Measurements from ENCODE around the gene DERL3.

DERL3 gene

DNA sequence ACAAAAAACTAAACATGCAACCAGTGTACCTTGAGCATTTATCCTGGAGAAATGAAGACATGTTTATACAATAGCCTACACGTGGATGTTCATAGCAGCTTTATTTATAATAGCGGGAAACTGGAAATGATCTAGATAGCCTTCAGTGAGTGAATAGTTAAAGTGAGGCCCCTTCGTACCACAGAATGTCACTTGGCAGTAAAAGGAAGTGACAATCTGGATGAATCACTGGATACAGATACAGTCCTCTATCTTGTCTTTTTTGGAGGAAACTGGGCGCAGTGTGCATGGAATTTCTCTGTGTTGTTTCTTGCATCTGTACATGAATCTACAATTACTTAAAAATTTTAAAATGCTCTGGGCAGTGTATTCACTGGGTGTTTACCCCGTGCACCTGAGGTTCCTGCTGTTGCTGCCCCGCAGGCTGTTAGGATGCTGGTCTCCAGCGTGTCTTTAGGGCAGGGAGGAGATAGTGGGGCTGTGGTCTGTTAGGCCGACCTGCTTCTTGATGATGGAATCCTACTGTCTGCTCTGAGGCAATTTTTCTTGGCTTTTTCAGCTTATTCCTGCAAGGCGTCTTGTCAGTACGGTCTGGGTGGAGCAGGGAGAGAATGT, 23.2 kb downstream of the DERL3 start:
- no peaks in the 10 kb centered on the region for H3K27me3 ChIP-seq (ENCODE audit: control insufficient read depth in 3 of 3, insufficient read depth in 3 of 3, low read depth in 1 of 3, low read length in 3 of 3)
- H3K14ac ChIP-seq (ENCODE audit: low read length) = no peak overlapping the region
- no peak overlapping the region for H2BK120ac ChIP-seq (ENCODE audit: low read depth, low read length)
- H3K4ac ChIP-seq (ENCODE audit: low read length) = no peak overlapping the region
- H3K27ac ChIP-seq (replicated peaks; ENCODE audit: low read length) = no peak overlapping the region
- no peak overlapping the region for H3K4me3 ChIP-seq (ENCODE audit: low read length in 2 of 2)
- H4K91ac ChIP-seq (ENCODE audit: low read depth, low read length, poor library complexity) = no peak overlapping the region
- no peak overlapping the region for H3K18ac ChIP-seq (ENCODE audit: low read length)
- no peak overlapping the region for H2BK12ac ChIP-seq (ENCODE audit: low read length)
- H4K8ac ChIP-seq (ENCODE audit: low read depth, low read length) = no peak overlapping the region
- no peak overlapping the region for H3K9ac ChIP-seq (ENCODE audit: low read depth, low read length, poor library complexity)
- H3K36me3 ChIP-seq (replicated peaks in 1 of 2; ENCODE audit: control insufficient read depth in 2 of 2, insufficient read depth in 2 of 2, low read length in 2 of 2) = peaks cover 27 to 97% of the 10 kb centered on the region in 2 donors
- H2BK15ac ChIP-seq (ENCODE audit: low read length) = no peak overlapping the region
- DNase-seq (ENCODE audit: low spot score) = no peak
- H2AFZ ChIP-seq (ENCODE audit: low read length) = no peak overlapping the region
- H2BK5ac ChIP-seq (ENCODE audit: low read length) = no peak overlapping the region
- H3K4me1 ChIP-seq (ENCODE audit: control insufficient read depth in 2 of 2, insufficient read depth in 1 of 2, low read depth in 1 of 2, low read length in 2 of 2) = no peaks in the 10 kb centered on the region
- no peaks in the 10 kb centered on the region for H3K9me3 ChIP-seq (replicated peaks in 1 of 2; ENCODE audit: control insufficient read depth in 2 of 2, insufficient read depth in 1 of 2, low read depth in 1 of 2, low read length in 2 of 2)
- H3K23ac ChIP-seq (ENCODE audit: low read depth, low read length, poor library complexity) = no peak overlapping the region
- no peaks in the 10 kb centered on the region for H3K79me1 ChIP-seq (ENCODE audit: low read depth, low read length)
- no CpG with 5 or more reads among the region's 10 CpGs for WGBS, 2 donors (ENCODE audit: extremely low coverage in 2 of 2, insufficient read length in 2 of 2, insufficient replicate concordance in 1 of 2)
- no peak overlapping the region for H2AK5ac ChIP-seq (ENCODE audit: low read depth, low read length)
- no peak overlapping the region for H3K4me2 ChIP-seq (ENCODE audit: insufficient read depth, low read length, poor library complexity, severe bottlenecking)

DNA sequence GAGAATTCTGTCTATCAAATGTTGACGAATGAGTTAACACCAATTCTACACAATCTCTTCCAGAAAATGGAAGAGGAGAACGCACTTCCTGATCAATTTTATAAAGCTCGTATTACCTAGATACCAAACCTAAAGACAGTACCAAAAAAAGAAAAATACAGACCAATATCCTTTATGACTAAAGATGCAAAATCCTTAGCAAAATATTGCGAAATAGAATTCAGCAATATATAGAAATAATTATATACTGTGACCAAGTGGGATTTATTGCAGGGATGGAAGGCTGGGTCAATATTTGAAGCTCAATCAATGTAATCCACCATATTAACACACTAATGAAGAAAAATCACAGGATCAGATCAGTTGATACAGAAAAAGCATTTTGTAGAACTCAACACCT, 26.4 kb downstream of the DERL3 start:
- peaks cover 20 to 73% of the 10 kb centered on the region in 2 donors for H3K36me3 ChIP-seq (replicated peaks in 1 of 2; ENCODE audit: control insufficient read depth in 2 of 2, insufficient read depth in 2 of 2, low read length in 2 of 2)
- H2BK12ac ChIP-seq (ENCODE audit: low read length) = no peak overlapping the region
- no peak overlapping the region for H3K23ac ChIP-seq (ENCODE audit: low read depth, low read length, poor library complexity)
- no peak overlapping the region for H3K4ac ChIP-seq (ENCODE audit: low read length)
- no CpG with 5 or more reads among the region's 4 CpGs for WGBS, 2 donors (ENCODE audit: extremely low coverage in 2 of 2, insufficient read length in 2 of 2, insufficient replicate concordance in 1 of 2)
- DNase-seq (ENCODE audit: low spot score) = no peak
- H3K18ac ChIP-seq (ENCODE audit: low read length) = no peak overlapping the region
- H4K91ac ChIP-seq (ENCODE audit: low read depth, low read length, poor library complexity) = no peak overlapping the region
- H3K9ac ChIP-seq (ENCODE audit: low read depth, low read length, poor library complexity) = no peak overlapping the region
- H3K4me1 ChIP-seq (ENCODE audit: control insufficient read depth in 2 of 2, insufficient read depth in 1 of 2, low read depth in 1 of 2, low read length in 2 of 2) = no peaks in the 10 kb centered on the region
- H2BK120ac ChIP-seq (ENCODE audit: low read depth, low read length) = no peak overlapping the region
- no peak overlapping the region for H2BK15ac ChIP-seq (ENCODE audit: low read length)
- no peak overlapping the region for H3K14ac ChIP-seq (ENCODE audit: low read length)
- no peaks in the 10 kb centered on the region for H3K27me3 ChIP-seq (ENCODE audit: control insufficient read depth in 3 of 3, insufficient read depth in 3 of 3, low read depth in 1 of 3, low read length in 3 of 3)
- H2AFZ ChIP-seq (ENCODE audit: low read length) = no peak overlapping the region
- H2AK5ac ChIP-seq (ENCODE audit: low read depth, low read length) = no peak overlapping the region
- H4K8ac ChIP-seq (ENCODE audit: low read depth, low read length) = no peak overlapping the region
- H3K4me3 ChIP-seq (ENCODE audit: low read length in 2 of 2) = no peak overlapping the region
- H2BK5ac ChIP-seq (ENCODE audit: low read length) = no peak overlapping the region
- H3K9me3 ChIP-seq (replicated peaks in 1 of 2; ENCODE audit: control insufficient read depth in 2 of 2, insufficient read depth in 1 of 2, low read depth in 1 of 2, low read length in 2 of 2) = no peaks in the 10 kb centered on the region
- H3K4me2 ChIP-seq (ENCODE audit: insufficient read depth, low read length, poor library complexity, severe bottlenecking) = no peak overlapping the region
- H3K27ac ChIP-seq (replicated peaks; ENCODE audit: low read length) = no peak overlapping the region
- H3K79me1 ChIP-seq (ENCODE audit: low read depth, low read length) = no peaks in the 10 kb centered on the region

DNA sequence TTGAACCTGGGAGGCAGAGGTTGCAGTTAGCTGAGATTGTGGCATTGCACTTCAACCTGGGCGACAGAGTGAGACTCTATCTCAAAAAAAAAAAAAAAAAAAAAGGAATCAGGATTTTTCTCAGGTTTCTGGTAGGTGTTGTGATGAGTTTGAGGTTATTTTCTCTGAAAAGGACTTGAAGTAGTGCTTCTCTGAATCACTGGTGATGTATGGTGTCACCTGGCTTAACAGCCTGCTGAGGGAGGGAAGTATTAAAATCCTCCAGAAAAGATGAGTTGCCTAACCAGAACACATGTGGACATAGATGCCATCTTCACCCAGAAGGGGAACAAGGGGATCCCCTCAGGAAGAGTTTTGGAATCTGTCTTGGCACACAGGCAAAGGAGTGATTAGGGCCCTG, 32.0 kb downstream of the DERL3 start:
- Histone ChIP-seq H3K9ac (ENCODE audit: low read depth, low read length, poor library complexity) (no peak overlapping the region), H3K36me3 (replicated peaks in 1 of 2; ENCODE audit: control insufficient read depth in 2 of 2, insufficient read depth in 2 of 2, low read length in 2 of 2) (peaks cover 39 to 74% of the 10 kb centered on the region in 2 donors), H3K9me3 (replicated peaks in 1 of 2; ENCODE audit: control insufficient read depth in 2 of 2, insufficient read depth in 1 of 2, low read depth in 1 of 2, low read length in 2 of 2) (no peaks in the 10 kb centered on the region), H3K14ac (ENCODE audit: low read length) (no peak overlapping the region), H3K79me1 (ENCODE audit: low read depth, low read length) (no peaks in the 10 kb centered on the region), H2BK120ac (ENCODE audit: low read depth, low read length) (no peak overlapping the region), H3K4me3 (ENCODE audit: low read length in 2 of 2) (no peak overlapping the region), H3K27ac (replicated peaks; ENCODE audit: low read length) (no peak overlapping the region), H4K8ac (ENCODE audit: low read depth, low read length) (no peak overlapping the region), H3K18ac (ENCODE audit: low read length) (no peak overlapping the region), H3K4me1 (ENCODE audit: control insufficient read depth in 2 of 2, insufficient read depth in 1 of 2, low read depth in 1 of 2, low read length in 2 of 2) (no peaks in the 10 kb centered on the region), H2AFZ (ENCODE audit: low read length) (no peak overlapping the region), H2BK12ac (ENCODE audit: low read length) (no peak overlapping the region), H3K27me3 (ENCODE audit: control insufficient read depth in 3 of 3, insufficient read depth in 3 of 3, low read depth in 1 of 3, low read length in 3 of 3) (no peaks in the 10 kb centered on the region), H4K91ac (ENCODE audit: low read depth, low read length, poor library complexity) (no peak overlapping the region), H3K23ac (ENCODE audit: low read depth, low read length, poor library complexity) (no peak overlapping the region), H3K4me2 (ENCODE audit: insufficient read depth, low read length, poor library complexity, severe bottlenecking) (no peak overlapping the region), H2BK5ac (ENCODE audit: low read length) (no peak overlapping the region), H2AK5ac (ENCODE audit: low read depth, low read length) (no peak overlapping the region), H2BK15ac (ENCODE audit: low read length) (no peak overlapping the region), H3K4ac (ENCODE audit: low read length) (no peak overlapping the region)
- DNase-seq (ENCODE audit: low spot score) = no peak
- WGBS, 2 donors (ENCODE audit: extremely low coverage in 2 of 2, insufficient read length in 2 of 2, insufficient replicate concordance in 1 of 2) = no CpG with 5 or more reads among the region's 1 CpG

DNA sequence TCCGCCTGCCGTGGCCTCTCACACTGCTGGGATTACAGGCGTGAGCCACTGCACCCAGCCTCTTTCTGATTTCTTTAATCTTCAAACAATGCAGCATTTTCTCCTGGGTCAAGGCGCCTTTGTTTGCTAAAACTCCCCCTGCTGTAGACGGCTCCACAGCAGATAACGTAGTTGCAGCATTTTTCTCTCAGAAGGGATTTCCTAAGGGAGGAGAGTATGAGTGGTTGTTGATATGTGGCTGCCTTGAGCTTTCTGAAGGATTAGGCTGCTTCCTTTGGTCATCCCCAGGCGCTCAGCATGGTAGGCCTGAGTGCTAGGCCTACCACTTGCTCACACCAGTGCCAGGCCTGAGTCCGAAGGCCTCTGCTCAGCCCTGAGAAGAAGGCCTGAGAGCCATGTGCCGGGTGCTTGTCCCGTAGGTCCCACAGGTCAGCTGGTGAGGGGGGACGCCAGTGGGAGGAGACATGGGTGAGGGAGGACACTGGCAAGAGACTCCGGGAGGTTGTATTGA, 34.0 kb downstream of the DERL3 start:
- Histone ChIP-seq H3K36me3 (replicated peaks in 1 of 2; ENCODE audit: control insufficient read depth in 2 of 2, insufficient read depth in 2 of 2, low read length in 2 of 2) (peaks cover 55 to 79% of the 10 kb centered on the region in 2 donors), H2BK12ac (ENCODE audit: low read length) (no peak overlapping the region), H3K27me3 (ENCODE audit: control insufficient read depth in 3 of 3, insufficient read depth in 3 of 3, low read depth in 1 of 3, low read length in 3 of 3) (no peaks in the 10 kb centered on the region), H3K4me1 (ENCODE audit: control insufficient read depth in 2 of 2, insufficient read depth in 1 of 2, low read depth in 1 of 2, low read length in 2 of 2) (no peaks in the 10 kb centered on the region), H3K18ac (ENCODE audit: low read length) (no peak overlapping the region), H4K91ac (ENCODE audit: low read depth, low read length, poor library complexity) (no peak overlapping the region), H3K4me2 (ENCODE audit: insufficient read depth, low read length, poor library complexity, severe bottlenecking) (no peak overlapping the region), H3K9ac (ENCODE audit: low read depth, low read length, poor library complexity) (no peak overlapping the region), H3K4me3 (ENCODE audit: low read length in 2 of 2) (no peak overlapping the region), H3K4ac (ENCODE audit: low read length) (no peak overlapping the region), H3K79me1 (ENCODE audit: low read depth, low read length) (peaks cover 2% of the 10 kb centered on the region), H2BK120ac (ENCODE audit: low read depth, low read length) (no peak overlapping the region), H3K23ac (ENCODE audit: low read depth, low read length, poor library complexity) (no peak overlapping the region), H2BK15ac (ENCODE audit: low read length) (no peak overlapping the region), H3K9me3 (replicated peaks in 1 of 2; ENCODE audit: control insufficient read depth in 2 of 2, insufficient read depth in 1 of 2, low read depth in 1 of 2, low read length in 2 of 2) (no peaks in the 10 kb centered on the region), H2BK5ac (ENCODE audit: low read length) (no peak overlapping the region), H2AK5ac (ENCODE audit: low read depth, low read length) (no peak overlapping the region), H3K27ac (replicated peaks; ENCODE audit: low read length) (no peak overlapping the region), H4K8ac (ENCODE audit: low read depth, low read length) (no peak overlapping the region), H3K14ac (ENCODE audit: low read length) (no peak overlapping the region), H2AFZ (ENCODE audit: low read length) (no peak overlapping the region)
- no peak for DNase-seq (ENCODE audit: low spot score)
- WGBS, 2 donors (ENCODE audit: extremely low coverage in 2 of 2, insufficient read length in 2 of 2, insufficient replicate concordance in 1 of 2) = no CpG with 5 or more reads among the region's 12 CpGs

Measured in neuronal stem cell (in vitro differentiated cells).